ENCODE data around the gene PLCB4.

Gene PLCB4

DNA sequence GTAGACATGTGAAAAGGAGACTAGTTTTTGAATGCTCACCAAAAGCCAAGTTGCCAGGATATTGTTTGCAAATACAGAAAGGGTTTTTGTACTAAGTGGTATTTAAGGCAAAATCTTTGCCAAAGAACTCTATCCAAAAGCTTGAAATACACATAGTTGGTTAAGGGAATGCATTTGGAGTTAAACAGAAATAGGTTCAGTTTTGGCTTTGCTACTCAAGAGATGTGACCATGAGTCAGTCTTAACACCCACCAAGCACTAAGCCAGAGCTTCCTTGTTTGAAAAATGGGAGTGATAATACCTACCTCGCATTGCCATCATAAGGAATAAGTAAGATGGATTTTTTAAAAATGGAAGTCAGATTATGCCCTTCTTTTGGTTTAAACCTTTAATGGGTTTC lies 253.8 kb downstream of the PLCB4 start:
- no peak for DNase-seq (ENCODE audit: low read depth in 2 of 2)

DNA sequence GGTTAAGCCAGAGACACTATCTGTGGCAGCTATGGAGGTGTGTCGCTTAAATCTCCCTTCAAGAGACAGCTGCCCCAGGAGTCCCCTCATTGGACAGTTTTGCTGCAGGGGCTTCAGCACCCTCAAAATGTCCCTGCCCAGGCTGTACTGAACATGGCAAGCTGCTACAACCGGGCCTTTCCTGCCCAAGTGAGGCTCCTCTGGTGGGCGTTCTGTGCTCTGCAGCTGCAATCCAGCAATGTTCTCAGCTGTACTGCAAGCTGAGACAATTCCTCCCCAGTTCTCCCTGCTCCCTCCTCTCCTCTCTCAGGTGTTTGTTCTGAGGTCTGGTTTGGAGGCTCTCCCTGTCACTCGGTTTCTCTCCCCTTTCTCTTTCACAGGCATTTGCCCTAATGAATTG lies 254.7 kb downstream of the PLCB4 start:
- DNase-seq (ENCODE audit: low read depth in 2 of 2) = no peak

DNA sequence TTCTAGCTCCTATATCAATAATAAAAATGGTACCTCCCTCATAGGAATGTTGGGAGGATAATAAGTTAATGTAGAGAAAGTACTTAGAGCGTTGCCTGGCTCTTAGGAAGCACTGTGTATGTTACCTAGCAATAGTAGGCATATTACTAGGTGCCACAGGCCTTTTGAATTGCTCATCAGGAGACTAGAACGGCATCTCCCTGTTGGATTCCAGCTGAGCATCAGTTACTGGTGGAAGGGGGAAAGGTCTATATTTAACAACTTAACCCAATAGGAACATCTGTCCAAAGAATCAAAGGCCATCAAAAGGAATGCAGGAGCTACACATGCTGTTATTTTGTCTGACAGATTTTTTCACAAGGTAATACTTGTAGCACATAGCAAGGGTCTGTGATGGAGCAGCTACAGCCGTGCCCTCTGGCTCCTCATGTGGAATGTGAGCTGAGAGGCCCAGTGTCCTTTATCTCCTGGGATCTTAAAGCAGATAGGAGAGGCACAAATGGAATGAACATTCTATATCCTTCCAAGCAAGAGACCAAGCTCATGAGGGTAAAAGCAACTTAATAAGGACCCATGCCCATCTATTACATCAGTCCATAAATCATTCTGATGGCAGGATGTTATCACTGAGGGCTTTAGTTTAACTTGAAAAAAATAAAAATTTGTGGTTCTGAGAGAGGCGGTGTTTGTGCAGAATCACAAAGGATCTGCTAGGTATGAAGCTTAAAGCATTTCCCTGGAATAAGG lies 260.6 kb downstream of the PLCB4 start:
- DNase-seq (ENCODE audit: low read depth in 2 of 2) = no peak

DNA sequence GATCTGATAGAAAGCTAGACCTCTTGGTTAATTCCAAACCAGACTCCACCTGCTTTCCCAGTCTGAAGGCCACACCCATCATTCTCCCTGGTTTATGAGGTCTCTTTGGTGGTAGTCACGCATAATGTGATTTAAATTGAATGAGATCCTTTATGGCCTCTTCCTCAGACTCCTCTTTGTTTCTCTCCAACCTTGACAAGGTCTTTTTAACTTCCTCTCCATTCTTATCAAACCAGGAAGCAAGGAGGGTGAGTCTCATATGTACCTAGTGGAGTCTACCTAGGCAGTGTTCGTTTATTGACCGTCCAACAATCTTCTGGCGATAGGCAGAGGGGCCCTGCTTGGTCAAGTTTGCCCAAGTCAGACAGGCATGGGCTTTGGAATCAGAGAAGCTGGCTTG lies 261.3 kb downstream of the PLCB4 start:
- DNase-seq (ENCODE audit: low read depth in 2 of 2) = no peak

DNA sequence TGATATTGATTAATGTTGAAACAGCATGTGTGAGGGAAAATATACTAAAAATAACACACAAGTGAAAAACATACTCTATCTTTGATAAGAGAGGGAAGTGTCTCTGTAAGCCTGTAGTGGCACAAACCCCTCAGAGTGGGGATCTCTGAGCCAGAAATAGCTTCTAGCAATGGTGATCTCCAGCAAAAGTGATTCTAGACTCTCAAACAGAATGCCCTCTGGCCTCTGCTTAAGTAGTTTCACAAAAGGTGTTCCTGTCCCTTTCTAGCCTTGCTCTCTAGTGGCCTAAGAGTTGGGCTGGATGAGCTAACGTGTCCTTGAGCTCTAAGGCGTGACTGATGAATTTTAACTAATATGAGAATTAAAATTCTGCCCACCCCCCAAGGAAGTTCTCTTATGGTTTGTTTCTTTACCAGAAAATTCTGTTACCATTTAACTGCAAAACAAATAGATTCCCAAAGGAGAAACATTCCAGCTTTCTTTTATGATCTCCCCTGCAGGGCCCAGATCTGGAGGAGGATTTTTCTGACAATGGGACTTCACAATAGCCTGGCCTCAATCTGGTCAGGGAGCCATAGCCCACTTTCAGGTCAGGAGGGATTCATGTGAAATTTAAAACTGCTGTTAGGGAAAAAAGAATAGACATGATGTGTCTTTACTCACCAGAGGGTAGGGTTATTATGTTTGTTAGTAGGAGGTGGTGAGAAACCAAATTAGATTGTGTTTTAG lies 263.0 kb downstream of the PLCB4 start:
- no peak for DNase-seq (ENCODE audit: low read depth in 2 of 2)

DNA sequence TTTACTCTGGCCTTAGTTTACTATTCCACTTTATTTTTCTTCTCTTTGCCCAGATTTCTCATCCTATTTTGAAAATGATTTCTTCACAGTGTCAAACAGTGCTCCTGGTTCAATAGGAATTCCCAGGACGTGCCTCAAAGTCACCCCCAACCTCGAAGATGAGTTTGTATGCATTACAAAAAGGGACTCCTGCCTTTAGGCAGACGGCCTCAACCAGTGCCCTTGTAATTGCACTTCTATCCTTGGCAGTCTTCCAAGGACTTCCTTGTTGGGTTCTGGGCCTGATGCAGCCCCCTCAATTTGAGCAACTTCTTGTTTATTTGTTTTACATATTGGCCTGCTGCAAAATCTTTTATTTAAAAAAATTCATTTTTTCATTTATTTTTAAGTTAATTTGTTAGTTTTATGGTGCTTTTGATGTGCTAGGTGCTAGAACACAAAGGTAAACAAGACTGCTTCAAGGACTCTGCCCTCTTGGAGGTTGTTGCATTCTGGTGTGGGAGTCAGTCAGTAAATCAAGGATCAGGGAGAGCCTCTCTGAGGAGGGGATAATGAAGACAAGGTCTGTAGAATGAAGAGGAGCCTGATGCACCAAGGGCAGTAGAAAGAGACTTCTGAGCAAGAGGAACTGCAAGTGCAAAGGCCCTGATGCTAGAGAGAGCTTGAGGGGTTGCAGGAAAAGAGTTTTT lies 264.0 kb downstream of the PLCB4 start:
- DNase-seq (ENCODE audit: low read depth in 2 of 2) = no peak

DNA sequence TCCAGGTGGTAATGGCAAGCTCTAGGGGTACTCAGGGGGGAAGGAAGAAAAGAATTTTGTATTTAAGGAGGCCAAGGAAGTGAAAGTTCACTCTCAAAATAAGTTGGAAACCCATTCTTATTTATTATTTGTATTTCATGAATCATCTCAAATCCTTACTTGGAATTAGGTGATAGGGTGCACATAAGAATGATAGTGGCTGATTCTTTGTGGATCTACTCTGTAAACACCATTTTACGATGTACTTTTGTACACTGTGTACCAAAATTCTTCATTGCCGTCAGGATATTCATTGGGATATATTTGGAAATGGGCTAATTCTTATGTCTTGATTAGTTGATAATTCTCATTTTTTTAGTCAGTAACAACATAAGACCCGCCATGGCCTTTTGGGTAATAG lies 266.0 kb downstream of the PLCB4 start:
- DNase-seq (ENCODE audit: low read depth in 2 of 2) = no peak

DNA sequence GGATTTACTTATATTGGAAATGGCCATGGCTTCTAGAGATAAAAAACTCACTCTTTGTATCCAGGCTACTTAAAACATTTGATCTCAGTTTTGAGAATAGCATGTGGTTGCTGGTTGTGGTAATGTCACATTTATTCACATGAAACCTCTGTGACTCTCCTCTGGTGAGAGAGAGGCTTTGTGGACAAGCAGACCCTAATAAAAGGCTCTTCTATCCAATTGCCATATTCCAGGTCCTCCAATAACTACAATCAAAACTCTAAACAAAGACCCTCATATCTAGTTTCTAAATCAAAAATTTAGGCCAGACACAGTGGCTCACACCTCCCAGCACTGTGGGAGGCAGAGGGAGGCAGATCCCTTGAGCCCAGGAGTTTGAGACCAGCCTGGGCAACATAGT lies 269.2 kb downstream of the PLCB4 start:
- no peak for DNase-seq (ENCODE audit: low read depth in 2 of 2)

DNA sequence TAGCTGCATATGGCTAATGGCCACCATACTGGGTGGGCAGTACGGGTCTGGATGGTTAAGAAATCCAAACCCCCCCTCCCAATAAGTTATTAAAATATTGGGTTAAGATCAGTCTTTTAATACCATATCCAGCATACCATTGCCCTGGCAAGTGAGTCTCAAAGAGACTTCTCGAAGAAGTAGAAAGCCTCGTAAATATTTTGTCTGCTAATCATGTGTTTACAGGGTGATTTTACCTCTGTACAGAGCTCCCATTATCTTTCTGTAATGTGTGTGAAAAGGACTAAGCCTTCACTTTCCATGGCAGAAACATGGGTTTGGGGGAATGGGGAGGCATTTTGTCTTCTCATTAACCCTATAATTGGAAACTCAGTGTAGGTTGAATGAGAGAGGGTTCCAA lies 270.8 kb downstream of the PLCB4 start:
- no peak for DNase-seq (ENCODE audit: low read depth in 2 of 2)

DNA sequence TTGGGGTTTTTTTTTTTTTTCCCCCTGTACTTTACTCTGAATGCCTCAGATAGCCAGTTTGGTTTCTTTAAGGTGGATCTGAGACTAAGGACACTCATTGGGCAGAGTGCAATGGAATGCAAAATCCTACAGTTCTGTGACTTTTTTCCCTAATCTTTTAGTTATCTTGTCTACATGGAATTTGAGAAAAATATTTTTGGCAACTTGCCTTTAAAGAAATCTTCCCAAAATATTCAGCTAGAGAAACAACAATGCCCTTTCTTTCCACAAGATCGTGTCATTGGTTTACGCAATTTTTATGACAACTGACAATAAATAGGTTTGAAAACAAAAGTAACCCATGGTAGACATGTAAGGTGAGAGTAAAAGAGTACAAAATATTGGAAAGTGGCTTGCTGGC lies 273.8 kb downstream of the PLCB4 start:
- DNase-seq (ENCODE audit: low read depth in 2 of 2) = no peak

DNA sequence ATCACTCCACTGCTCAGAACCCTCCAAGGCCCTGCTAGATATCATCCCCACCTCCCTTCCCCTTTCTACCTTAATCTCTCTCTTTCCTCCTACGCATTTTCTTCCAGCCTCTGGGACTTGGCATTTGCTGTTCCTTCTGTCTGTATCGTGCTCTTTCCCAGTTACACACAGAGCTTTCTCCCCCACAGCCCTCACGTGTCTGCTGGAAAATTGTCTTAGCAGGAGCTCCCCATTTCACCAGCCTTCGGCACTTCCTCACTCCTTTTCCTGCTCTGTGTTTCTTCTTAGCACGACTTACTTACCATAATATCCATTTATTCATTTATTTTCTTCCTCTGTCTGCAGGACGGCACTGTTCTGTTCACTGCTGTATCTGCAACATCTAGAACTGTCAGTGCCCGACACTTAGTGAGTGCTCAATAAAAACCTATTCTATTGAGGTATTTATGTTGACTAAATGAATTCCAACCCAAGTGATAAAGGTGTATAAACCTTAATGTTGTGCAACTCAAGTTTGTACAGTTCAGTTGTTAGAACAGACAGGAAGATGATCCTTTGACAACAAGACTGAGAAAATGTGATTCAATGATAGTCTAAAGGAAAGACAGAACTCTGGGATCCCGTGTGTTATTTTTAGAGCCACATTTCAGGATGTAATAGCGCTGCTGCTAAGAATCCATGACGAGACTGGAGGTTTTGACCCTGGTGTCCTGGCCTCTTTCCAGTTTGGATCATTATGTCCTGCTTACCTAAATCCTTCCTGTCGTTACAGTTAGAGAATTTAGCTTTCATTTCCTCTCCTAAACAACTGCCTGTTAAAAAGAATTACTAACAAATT lies 275.4 kb downstream of the PLCB4 start:
- no peak for DNase-seq (ENCODE audit: low read depth in 2 of 2)

DNA sequence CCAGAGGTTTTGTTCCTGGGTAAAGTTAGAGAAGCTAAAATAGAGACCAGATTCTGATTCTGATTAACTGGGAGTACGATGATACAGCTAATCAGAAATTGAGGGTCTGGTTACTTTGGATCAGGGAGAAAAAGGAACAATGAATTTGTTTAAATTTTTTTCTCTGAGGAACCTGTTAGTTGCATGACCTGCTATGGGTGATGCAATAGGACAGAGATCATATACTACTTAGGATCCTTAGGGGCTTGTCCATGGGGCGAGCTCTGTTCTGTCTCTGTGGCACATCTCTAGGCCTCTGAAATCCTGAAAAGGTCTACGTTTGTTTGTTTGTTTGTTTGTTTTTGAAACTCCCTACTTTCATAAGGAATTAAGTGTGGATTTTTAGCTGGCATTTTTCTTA lies 279.4 kb downstream of the PLCB4 start:
- no peak for DNase-seq (ENCODE audit: low read depth in 2 of 2)

DNA sequence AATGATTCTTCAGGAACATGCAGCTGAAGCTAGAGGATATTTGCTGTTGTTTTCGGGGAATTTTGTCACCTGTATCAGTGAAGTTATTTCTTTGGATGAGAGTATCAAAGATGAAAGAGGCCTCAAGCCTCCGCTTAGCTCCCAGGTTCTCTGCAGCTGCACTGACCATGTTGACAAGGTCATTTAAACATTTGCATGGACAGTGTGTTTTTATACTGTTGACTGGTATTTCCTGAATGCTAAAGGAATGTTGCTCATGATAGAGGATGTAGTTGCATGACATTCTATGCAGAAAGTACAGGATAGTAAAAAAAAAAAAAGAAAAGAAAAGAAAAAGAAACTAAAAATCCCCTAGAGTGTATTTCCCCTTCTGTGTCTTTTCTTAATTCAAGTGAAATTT lies 279.9 kb downstream of the PLCB4 start:
- DNase-seq (ENCODE audit: low read depth in 2 of 2) = no peak

DNA sequence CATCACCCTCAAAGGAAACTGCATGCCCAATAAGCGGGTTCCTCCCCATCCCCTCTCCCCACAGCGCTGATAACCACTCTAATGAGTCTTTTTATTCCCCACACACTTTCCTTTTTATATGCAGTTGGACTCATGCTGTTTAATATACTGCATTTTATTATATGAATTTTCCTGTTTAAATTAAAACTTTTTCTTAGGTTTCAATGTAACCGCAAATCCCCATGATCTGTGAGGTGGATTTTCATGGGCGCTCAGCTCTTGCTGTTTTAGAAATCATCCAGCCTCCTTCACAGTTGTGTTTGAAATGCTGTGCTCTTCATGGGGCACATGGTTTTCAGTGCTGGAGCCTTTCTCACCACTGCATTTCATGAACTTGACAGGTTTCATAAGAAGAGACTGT lies 280.4 kb downstream of the PLCB4 start:
- no peak for DNase-seq (ENCODE audit: low read depth in 2 of 2)

DNA sequence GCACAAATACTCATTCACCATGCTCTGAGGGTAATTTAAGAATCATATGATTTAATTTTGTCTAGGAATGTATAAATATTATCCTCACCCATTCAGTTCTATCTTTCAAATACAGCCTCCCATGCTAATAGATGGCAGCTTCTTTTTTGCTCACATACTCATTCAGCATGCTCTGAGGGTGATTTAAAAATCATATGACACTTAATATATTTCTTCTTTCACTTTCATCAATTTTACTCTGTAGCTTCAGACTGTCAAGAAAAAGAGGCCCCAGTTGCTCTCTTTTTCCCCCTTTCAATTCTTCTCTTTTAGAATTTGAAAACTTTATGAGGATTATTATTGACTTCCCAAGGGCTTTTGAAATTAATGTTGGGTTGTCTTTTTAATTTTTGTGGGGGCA lies 283.9 kb downstream of the PLCB4 start:
- no peak for DNase-seq (ENCODE audit: low read depth in 2 of 2)

DNA sequence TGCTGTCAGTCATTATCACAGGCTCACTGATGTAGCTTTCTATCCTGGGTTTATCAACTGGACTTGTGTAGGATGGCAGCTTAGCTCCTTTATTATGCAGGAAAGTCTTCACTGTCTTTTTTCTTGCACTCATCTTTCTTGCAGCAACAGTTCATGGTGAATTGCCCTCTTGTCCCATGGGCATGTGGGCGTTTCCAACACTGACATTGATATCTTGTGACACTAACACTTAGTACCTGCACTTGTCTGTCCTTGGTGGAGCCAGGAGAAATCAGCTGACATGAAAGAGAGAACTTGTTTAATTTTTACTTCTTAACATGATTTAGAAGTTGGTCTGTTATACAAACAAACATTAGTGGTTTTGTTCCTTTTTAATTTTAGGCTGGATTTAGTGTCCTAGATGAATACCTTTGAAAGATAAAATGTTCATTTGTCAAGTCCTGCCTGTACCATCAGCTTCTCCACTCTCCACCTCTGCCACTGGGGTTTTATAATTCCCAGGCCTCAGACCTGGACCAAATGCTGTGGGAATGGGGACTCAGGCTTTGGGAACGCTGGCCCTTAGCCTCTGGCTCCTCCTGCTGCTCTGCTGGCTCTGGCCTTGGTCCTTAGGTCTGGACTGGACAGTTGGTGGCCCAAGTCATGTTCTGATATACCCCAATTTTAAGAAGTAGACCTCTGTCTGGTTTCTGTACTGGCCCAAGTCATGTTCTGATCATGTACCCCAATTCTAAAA lies 284.5 kb downstream of the PLCB4 start:
- DNase-seq (ENCODE audit: low read depth in 2 of 2) = no peak

DNA sequence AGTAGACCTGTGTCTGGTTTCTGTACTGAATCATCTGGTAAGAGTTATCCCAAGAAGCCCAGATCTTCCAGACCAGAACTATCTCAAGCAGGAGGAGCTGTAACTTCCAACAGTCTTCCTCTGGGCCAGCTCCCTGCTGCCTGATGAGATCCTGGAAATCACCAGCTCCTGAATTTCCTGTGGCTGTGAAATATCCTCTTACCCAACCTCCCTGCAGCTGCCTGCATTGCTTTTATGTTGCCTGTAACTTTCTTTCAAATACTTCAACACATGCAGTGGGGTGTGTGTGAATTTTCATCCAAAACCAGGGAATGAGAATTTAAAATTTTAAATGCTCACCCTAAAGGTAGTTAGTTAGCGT lies 285.0 kb downstream of the PLCB4 start:
- no peak for DNase-seq (ENCODE audit: low read depth in 2 of 2)

DNA sequence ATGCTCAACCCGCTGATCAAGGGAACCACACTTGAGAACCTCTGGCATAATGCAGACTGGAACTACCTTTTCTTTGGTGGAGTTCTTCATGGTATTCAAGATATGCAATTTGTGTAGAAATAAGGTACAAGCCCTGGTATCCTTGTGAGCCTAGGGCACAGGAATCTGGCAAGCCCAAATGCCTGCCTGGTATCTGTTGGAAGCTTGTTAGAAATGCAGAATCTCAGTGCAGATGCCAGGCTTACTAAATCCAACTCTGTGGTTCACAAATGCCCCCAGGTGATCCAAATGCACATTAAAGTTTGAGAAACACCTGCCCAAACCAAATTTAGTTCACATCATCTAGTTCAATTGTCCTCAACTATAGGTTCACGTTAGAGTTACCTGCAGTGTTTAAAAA lies 285.7 kb downstream of the PLCB4 start:
- DNase-seq (ENCODE audit: low read depth in 2 of 2) = no peak

DNA sequence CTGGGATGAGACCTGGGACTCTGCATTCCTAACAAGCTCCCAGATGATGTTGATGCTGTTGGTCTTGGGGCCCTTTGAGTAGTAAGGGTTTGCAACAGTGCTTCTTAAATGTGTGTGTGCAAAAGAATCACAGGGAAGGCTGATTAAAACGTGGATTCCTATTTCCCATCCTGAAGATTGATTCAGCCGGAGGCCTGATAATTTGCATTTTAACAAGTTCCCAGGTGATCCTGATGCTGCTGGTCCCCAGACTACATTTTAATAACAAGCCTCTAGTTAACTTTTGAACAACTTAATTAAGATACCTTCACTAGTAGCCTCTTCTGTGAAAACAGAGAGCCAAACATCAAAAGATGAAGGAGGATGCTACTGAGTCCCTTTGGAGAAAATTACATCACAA lies 289.1 kb downstream of the PLCB4 start:
- DNase-seq (ENCODE audit: low read depth in 2 of 2) = no peak

DNA sequence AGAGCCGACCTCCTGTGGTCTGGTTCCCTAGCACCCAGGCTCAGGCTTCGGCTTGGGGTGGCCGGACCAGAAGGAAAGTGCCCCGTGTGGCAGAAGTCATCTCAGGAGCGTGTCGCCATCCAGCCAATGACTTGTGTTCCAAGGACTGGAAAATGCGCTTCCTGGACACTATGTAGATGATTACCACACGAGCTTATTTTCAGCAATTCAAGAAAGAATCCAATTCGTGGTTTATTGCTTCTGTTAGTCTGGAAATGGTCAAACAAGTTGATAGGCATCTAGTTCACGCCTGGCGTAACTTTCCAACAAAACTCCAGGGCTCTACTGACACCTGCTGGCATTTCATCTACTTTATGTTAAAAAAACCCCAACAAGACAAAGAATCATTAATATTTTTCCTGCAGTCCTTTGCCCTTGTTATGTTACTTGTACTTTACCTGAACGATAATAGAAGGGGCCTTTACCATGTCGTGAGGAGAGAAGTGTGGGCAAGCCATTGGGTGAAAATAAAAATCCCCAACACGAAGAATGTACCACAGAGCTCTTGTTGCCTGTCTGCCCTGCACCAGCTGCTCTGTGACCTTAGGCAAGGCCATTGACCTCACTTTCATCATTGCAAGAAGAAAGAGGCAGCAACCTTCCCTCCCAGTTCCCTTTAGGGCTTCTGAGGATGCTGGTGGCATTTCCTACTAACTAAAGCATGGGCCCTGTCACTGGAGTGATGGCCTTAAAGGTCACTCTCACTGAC lies 290.8 kb downstream of the PLCB4 start:
- no peak for DNase-seq (ENCODE audit: low read depth in 2 of 2)

DNA sequence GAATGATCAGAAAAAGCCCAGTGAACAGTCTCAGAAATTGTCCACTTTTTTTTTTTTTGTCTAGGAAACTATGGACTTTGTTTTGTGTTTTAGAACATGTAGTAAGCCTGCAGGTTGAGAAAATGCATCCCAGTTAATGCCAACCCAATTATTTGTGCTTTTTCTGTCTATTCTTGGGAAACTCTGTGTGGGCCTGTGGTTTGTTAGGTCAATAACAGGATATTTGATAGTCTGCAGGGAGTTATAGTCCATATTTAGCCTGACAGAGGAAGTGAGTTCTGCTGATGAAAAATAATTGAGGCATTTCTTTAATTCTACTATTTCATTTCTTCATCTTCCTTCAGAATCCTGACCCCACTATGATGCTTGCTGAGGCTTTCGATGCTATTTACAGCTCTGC lies 291.5 kb downstream of the PLCB4 start:
- no peak for DNase-seq (ENCODE audit: low read depth in 2 of 2)

All from stimulated activated CD8-positive, alpha-beta memory T cell treated with anti-CD3 and anti-CD28 coated beads, Interleukin-2, amount 100 ng/mL, for 48 hours (primary cell).